ENCODE measurements around the gene CLDN24. TPM values are rescaled to one million over a fixed set of nuclear protein-coding genes. Genes with fewer than 3 reads are reported as not detected.

The CLDN24 gene
- total and polyA plus RNA-seq, 2 donors (not counting 3 experiments of a cell fraction or from before 2014, with no cell fraction given) = not detected

DNA sequence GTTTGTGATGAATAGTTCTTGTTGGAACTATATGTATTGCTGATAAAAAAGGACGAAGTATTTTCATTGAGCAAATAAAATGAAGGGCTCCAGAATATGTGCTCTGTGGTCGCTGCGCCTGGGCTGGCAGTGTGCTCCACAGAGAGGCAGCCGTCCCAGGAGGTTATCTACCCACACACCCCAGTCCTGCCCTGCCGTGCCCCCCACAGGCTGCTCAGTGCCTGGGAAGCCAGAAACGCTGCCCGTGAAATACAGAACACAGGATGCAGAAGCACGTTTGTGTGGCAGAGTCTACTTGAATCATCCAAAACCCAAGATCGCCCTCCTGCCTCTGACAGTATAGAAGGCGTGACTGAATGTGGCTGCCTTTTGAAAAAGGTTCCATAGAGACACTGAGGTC is 3.6 kb downstream of the CLDN24 start:
- Histone ChIP-seq H3K9ac (replicated peaks; ENCODE audit: extremely low read depth, insufficient read depth, low read length) (no peak overlapping the region), H3K4me3 (replicated peaks in 1 of 3; ENCODE audit: insufficient read depth in 1 of 3, low read depth in 1 of 3, low read length in 3 of 3) (no peak overlapping the region), H3K4me2 (ENCODE audit: insufficient read depth, low read length) (no peak overlapping the region), H3K79me2 (ENCODE audit: control insufficient read depth, insufficient read depth, low read length) (no peaks in the 10 kb centered on the region), H3K9me1 (replicated peaks; ENCODE audit: control insufficient read depth, extremely low read depth, insufficient read depth, low read length) (no peaks in the 10 kb centered on the region), H3K9me3 (replicated peaks; ENCODE audit: control insufficient read depth, insufficient read depth, low read length) (no peaks in the 10 kb centered on the region), H2AFZ (ENCODE audit: low read depth, low read length) (no peak overlapping the region), H4K20me1 (replicated peaks; ENCODE audit: control insufficient read depth, extremely low read depth, insufficient read depth, low read length) (no peaks in the 10 kb centered on the region), H3K4me1 (ENCODE audit: control insufficient read depth, extremely low read depth, insufficient read depth, low read length) (no peaks in the 10 kb centered on the region), H3K27me3 (ENCODE audit: control insufficient read depth in 2 of 2, insufficient read depth in 2 of 2, low read length in 2 of 2) (no peaks in the 10 kb centered on the region), H3K27ac (ENCODE audit: insufficient read depth, low read depth, low read length) (no peak overlapping the region), H3K36me3 (ENCODE audit: control insufficient read depth in 2 of 2, extremely low read depth in 1 of 2, insufficient read depth in 2 of 2, low read length in 2 of 2) (peaks cover 2 to 4% of the 10 kb centered on the region in 2 experiments)
- no peak for FAIRE-seq
- no peak for DNase-seq (ENCODE audit: low read depth, low spot score)
- ChIA-PET CTCF (interaction anchor here (0.8 to 2.3 kb wide), 2 partner anchors 12 to 380 kb away, joined by 3 to 6 read pairs; no protein-coding TSS in a partner anchor), POLR2A (no interaction called here)
- dilution Hi-C loops (cut with MboI; ENCODE audit: extremely low pct_ligation_motif_present, low sequenced_read_pairs) = no loop called here
- TF ChIP-seq POLR2AphosphoS5 (IDR thresholded peaks at IDR 0.05; ENCODE audit: insufficient read depth, low read depth, low read length) = no peak
- no peak for TF ChIP-seq POLR2A (IDR thresholded peaks at IDR 0.05; ENCODE audit: low read depth, low read length)
- TF ChIP-seq MYC (IDR thresholded peaks at IDR 0.05; ENCODE audit: low read depth, low read length) = no peak
- no peak for TF ChIP-seq FOS (IDR thresholded peaks at IDR 0.05; ENCODE audit: borderline replicate concordance, insufficient read depth, low read length)
- TF ChIP-seq, protein P1, sequence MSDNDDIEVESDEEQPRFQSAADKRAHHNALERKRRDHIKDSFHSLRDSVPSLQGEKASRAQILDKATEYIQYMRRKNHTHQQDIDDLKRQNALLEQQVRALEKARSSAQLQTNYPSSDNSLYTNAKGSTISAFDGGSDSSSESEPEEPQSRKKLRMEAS (IDR thresholded peaks at IDR 0.05; ENCODE audit: insufficient read depth, insufficient read length) = no peak
- TF ChIP-seq EZH2 (IDR thresholded peaks at IDR 0.05; ENCODE audit: borderline replicate concordance, low read depth, low read length, severe bottlenecking) = no peak
- no peak for TF ChIP-seq GATA2 (IDR thresholded peaks at IDR 0.05; ENCODE audit: insufficient read depth, insufficient read length, low read depth, low read length)
- no peak for TF ChIP-seq JUN (IDR thresholded peaks at IDR 0.05; ENCODE audit: borderline replicate concordance, insufficient read depth, insufficient read length, low read depth)
- TF ChIP-seq, protein P2, sequence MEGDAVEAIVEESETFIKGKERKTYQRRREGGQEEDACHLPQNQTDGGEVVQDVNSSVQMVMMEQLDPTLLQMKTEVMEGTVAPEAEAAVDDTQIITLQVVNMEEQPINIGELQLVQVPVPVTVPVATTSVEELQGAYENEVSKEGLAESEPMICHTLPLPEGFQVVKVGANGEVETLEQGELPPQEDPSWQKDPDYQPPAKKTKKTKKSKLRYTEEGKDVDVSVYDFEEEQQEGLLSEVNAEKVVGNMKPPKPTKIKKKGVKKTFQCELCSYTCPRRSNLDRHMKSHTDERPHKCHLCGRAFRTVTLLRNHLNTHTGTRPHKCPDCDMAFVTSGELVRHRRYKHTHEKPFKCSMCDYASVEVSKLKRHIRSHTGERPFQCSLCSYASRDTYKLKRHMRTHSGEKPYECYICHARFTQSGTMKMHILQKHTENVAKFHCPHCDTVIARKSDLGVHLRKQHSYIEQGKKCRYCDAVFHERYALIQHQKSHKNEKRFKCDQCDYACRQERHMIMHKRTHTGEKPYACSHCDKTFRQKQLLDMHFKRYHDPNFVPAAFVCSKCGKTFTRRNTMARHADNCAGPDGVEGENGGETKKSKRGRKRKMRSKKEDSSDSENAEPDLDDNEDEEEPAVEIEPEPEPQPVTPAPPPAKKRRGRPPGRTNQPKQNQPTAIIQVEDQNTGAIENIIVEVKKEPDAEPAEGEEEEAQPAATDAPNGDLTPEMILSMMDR (IDR thresholded peaks at IDR 0.05; ENCODE audit: extremely low read depth in 1 of 2, insufficient read depth in 1 of 2, low read depth in 1 of 2, low read length in 2 of 2) = no peak
- no TSS peak for BruUV-seq (replicated peaks)
- intact Hi-C loops (cut with micrococcal nuclease) = no loop called here
